Ovary (tissue), 9 donors: ENCODE measurements around the gene SMYD2. TPM values are rescaled to one million over a fixed set of nuclear protein-coding genes. Genes with fewer than 3 reads are reported as not detected.
A peak's percentile ranks its signal among the peaks of the same experiment; 100 is the strongest.

ENCODE experiments used
- DNase-seq, 5 donors: peaks; one replicate each; pipeline ENCODE4 v3.0.0-alpha.2; 2019 to 2020
- H3K27ac ChIP-seq, 2 donors: fragments of 200-600 bp; one replicate each; pipeline versions ENCODE4 v1.5.1 to v1.8.0; 2019 to 2022
- H3K27me3 ChIP-seq: fragments of 200-600 bp; one replicate; pipeline ENCODE4 v1.8.0; 2022
- H3K36me3 ChIP-seq: fragments of 200-600 bp; sonication (generic); one replicate; pipeline ENCODE4 v1.5.1; 2019
- H3K4me1 ChIP-seq: one replicate; pipeline ENCODE4 v1.8.1; 2013; ENCODE audit warnings: mild to moderate bottlenecking, moderate library complexity; ENCODE audit not compliant: insufficient read depth
- H3K4me3 ChIP-seq: fragments of 200-600 bp; sonication (generic); one replicate; pipeline ENCODE4 v1.5.1; 2017
- H3K9me3 ChIP-seq, 2 donors: fragments of 200-600 bp in 1 of 2; sonication (generic) in 1 of 2; one replicate each; pipeline versions ENCODE4 v1.5.1 to v1.8.1; 2013 to 2019; ENCODE audit warnings: mild to moderate bottlenecking in 1 of 2, moderate library complexity in 1 of 2
- EP300 ChIP-seq: sonication (generic); formaldehyde crosslinking; IDR thresholded peaks from one replicate; pipeline ENCODE4 v1.6.1; 2017; ENCODE audit warnings: antibody characterized with exemption
- POLR2A ChIP-seq: fragments of 450-650 bp; IDR thresholded peaks from one replicate; pipeline ENCODE4 v1.6.1; 2017; ENCODE audit warnings: antibody characterized with exemption, mild to moderate bottlenecking, moderate library complexity
- WGBS, 3 donors: extraction: QIAGEN DNeasy Blood & Tissue Kit in 1 of 3; methylation state at CpG; one replicate each; pipeline versions ENCODE4 v1.1.5 to v1.1.7; 2013 to 2017; 5-methylcytosine and 5-hydroxymethylcytosine counted together
- intact Hi-C, 4 donors: fragments of 100-400 bp; cut with DNase I; formaldehyde crosslinking; loops; one replicate each; pipeline versions ENCODE4 v1.11.0 to v1.15.1; 2022 to 2023
- polyA plus RNA-seq, 2 donors: library from polyadenylated mRNA; stranded (reverse); fragments of 200-250 nt in 1 of 2; fragments of 350-450 nt in 1 of 2; fragmentation: Illumina TruSeq in 1 of 2; extraction: RNeasy Lipid Tissue Mini Kit (QIAGEN cat#74804) in 1 of 2; gene quantifications; one replicate each; pipeline ENCODE4 v1.2.3, GENCODE V29; 2013 to 2014
- total RNA-seq, 7 donors: library from RNA; depleted of rRNA in 2 of 7; stranded (reverse); fragments of >200 nt in 2 of 7; fragmentation: NEBNext Ultra II Directional in 3 of 7; extraction: Animal tissue kit (Norgen Biotek cat#: 25700) in 3 of 7; gene quantifications; one replicate each; pipeline versions ENCODE4 v1.1.0 to v1.2.4, GENCODE V29; 2016 to 2023
- TF ChIP-seq, protein P1 (sequence below), 3 donors: fragments of 450-650 bp in 2 of 3; fragments of 200-600 bp in 1 of 3; IDR thresholded peaks; one replicate each; pipeline versions ENCODE4 v1.5.1 to v1.8.0; 2016 to 2022; ENCODE audit warnings: antibody characterized with exemption in 3 of 3, mild to moderate bottlenecking in 1 of 3
- donor health status: DM: no; HTN: no; CAD: no; lungs with moderate emphysema.
- donor health status: DM: no; HTN: no; CAD: no.
- donor health status: Bipolar disorder and iron deficiency.
- donor health status: DM: yes; HTN: yes; CAD: no.
- donor health status: DM: no; HTN: no; CAD: no.
- donor health status: DM: yes; HTN: yes; CAD: no.

Gene SMYD2
- total and polyA plus RNA-seq, 9 donors, result 14.6 to 50.3 (median 17.2) TPM

DNA sequence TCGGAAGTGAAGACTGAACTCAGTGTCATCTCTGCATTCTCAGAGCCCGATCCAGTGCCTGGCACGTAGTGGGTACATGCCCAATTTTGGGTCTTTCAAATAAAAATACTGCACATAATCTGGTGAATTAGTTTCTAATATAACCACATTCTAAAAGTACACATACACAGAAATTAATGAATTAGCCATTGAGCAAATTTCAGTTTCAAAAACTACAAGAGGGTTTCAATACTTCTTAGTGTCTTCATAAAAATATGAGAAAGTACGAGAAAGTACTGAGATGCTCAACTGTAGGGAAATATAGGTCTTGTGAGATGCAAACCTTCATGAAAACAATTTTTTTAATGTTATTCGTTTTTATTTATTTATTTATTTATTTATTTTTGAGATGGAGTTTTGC, 86.9 kb downstream of the SMYD2 start:
- H3K36me3 ChIP-seq, result no peaks in the 10 kb centered on the region
- H3K4me1 ChIP-seq, result peaks cover 4% of the 10 kb centered on the region
- intact Hi-C loops, result no loop called here
- H3K27me3 ChIP-seq, result no peaks in the 10 kb centered on the region
- DNase-seq, result no peak
- no peak overlapping the region for H3K4me3 ChIP-seq
- no peak overlapping the region for H3K27ac ChIP-seq
- TF ChIP-seq POLR2A, result no peak
- TF ChIP-seq, protein P1, sequence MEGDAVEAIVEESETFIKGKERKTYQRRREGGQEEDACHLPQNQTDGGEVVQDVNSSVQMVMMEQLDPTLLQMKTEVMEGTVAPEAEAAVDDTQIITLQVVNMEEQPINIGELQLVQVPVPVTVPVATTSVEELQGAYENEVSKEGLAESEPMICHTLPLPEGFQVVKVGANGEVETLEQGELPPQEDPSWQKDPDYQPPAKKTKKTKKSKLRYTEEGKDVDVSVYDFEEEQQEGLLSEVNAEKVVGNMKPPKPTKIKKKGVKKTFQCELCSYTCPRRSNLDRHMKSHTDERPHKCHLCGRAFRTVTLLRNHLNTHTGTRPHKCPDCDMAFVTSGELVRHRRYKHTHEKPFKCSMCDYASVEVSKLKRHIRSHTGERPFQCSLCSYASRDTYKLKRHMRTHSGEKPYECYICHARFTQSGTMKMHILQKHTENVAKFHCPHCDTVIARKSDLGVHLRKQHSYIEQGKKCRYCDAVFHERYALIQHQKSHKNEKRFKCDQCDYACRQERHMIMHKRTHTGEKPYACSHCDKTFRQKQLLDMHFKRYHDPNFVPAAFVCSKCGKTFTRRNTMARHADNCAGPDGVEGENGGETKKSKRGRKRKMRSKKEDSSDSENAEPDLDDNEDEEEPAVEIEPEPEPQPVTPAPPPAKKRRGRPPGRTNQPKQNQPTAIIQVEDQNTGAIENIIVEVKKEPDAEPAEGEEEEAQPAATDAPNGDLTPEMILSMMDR (IDR thresholded peaks at IDR 0.05), result no peak
- TF ChIP-seq EP300, result no peak
- H3K9me3 ChIP-seq, result no peaks in the 10 kb centered on the region
- WGBS, 3 donors, result 92 to 96% (median 93%) methylated on average over 5 of the region's 5 CpGs

DNA sequence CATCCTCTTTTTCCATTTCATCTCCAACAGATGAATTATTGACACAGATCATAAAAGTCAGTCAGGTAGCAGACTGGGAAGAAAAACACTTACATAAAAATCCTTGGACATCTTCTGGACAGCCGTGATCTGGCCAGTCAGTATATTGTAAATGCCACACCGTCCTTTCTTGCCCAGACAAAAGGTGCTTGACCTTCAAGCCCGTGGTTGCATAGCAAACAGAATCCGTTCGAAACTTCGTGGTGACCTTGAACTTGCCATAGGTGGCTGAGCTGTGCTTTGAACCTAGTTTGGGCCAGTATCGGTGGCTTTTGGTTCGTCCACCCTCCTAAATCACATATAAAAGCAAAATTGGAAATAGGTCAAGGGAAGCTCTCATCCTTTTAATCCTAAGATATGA, 88.4 kb downstream of the SMYD2 start:
- DNase-seq, result no peak
- Histone ChIP-seq H3K36me3 (no peaks in the 10 kb centered on the region), H3K9me3 (no peaks in the 10 kb centered on the region), H3K4me3 (no peak overlapping the region), H3K27me3 (no peaks in the 10 kb centered on the region), H3K27ac (no peak overlapping the region), H3K4me1 (peaks cover 4% of the 10 kb centered on the region)
- 79 to 86% (median 85%) methylated on average over 8 of the region's 8 CpGs for WGBS, 3 donors
- TF ChIP-seq, protein P1 (IDR thresholded peaks at IDR 0.05), result no peak
- TF ChIP-seq POLR2A, result no peak
- TF ChIP-seq EP300, result no peak
- intact Hi-C loops, result no loop called here

DNA sequence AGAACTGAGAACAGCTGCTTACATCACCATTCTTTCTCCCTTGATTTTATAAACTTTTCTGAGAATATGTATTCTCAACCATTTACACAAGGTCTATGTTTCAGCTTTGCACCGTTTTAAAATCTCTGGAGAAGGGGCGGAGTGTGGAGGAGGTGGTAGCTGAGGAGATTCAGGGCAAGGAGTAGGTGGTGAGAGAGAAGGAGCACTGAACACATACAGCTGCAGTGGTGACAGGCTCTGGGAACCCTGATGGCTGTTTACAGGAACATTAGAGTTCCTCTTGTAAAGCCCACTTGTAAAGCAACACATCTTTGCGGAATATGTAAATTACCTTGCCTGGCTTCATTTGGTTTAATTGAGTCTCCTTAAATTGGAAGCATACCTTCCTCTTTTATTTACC, 89.7 kb downstream of the SMYD2 start:
- H3K27me3 ChIP-seq, result no peaks in the 10 kb centered on the region
- DNase-seq, result no peak
- no peak overlapping the region for H3K4me3 ChIP-seq
- no peak overlapping the region for H3K27ac ChIP-seq
- H3K9me3 ChIP-seq, result no peaks in the 10 kb centered on the region
- WGBS, 3 donors, result 83 to 88% (median 84%) methylated on average over 3 of the region's 3 CpGs
- no peaks in the 10 kb centered on the region for H3K36me3 ChIP-seq
- TF ChIP-seq POLR2A (no peak), EP300 (no peak)
- TF ChIP-seq, protein P1 (IDR thresholded peaks at IDR 0.05), result no peak
- intact Hi-C loops, result no loop called here
- peaks cover 4% of the 10 kb centered on the region for H3K4me1 ChIP-seq

DNA sequence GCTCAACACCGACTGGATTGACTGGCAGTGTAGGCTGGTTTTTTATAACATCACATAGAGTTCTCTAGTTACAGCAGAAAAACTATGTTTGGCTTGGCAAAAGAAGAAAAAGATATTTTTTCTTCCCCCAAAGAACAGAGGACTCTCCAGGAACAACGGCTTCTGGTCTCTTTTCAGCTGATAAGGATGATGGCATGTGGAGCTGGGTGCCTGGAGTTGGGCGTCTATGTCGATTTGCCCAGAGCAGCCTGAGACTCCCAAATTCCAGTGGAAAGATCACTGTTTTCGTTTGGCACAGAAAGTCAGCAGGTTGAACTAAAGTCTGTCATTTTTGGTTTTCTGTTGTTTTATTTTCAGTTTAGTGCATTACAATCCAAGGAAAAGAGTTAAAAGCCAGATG, 91.1 kb downstream of the SMYD2 start:
- TF ChIP-seq EP300, result no peak
- TF ChIP-seq, protein P1 (IDR thresholded peaks at IDR 0.05), result no peak
- no peak for TF ChIP-seq POLR2A
- Histone ChIP-seq H3K27ac (peak overlapping the region in 1 of 2 donors; percentile 23), H3K36me3 (no peaks in the 10 kb centered on the region), H3K4me1 (peaks cover 4% of the 10 kb centered on the region), H3K9me3 (no peaks in the 10 kb centered on the region), H3K4me3 (no peak overlapping the region), H3K27me3 (no peaks in the 10 kb centered on the region)
- no peak for DNase-seq
- 0 to 12% (median 10%) methylated on average over 5 of the region's 5 CpGs for WGBS, 3 donors
- intact Hi-C loops, result no loop called here
